Body of pancreas (tissue), 4 donors: ENCODE results near the gene RAB3B. TPM values are rescaled to one million over a fixed set of nuclear protein-coding genes. Genes with fewer than 3 reads are reported as not detected.
"Not testable (repeated sequence)": the region's sequence is repeated elsewhere in the genome, so short reads cannot be mapped to it uniquely, and the experiment has no call there.

Experiments used
- ATAC-seq: fragments of 150-250 bp; one replicate; pipeline ENCODE4 v1.9.1; 2016
- DNase-seq, 4 donors: peaks; one replicate each; pipeline ENCODE4 v3.0.0-alpha.2; 2019
- H3K27ac ChIP-seq, 4 donors: fragments of 200-600 bp; sonication (generic); 1 replicate in 3 of 4; 2 replicates in 1 of 4; pipeline versions ENCODE4 v1.5.1 to v1.6.1; 2016 to 2019; ENCODE audit warnings: mild to moderate bottlenecking in 1 of 4, mixed read lengths in 1 of 4, moderate library complexity in 1 of 4
- H3K27me3 ChIP-seq, 2 donors: fragments of 200-600 bp; sonication (generic); one replicate each; pipeline ENCODE4 v1.6.0; 2016; ENCODE audit warnings: mild to moderate bottlenecking in 1 of 2
- H3K36me3 ChIP-seq, 2 donors: fragments of 200-600 bp; sonication (generic); replicated peaks in 1 of 2; 2 replicates each; pipeline ENCODE4 v1.5.1; 2016; ENCODE audit warnings: low read depth in 2 of 2; ENCODE audit not compliant: insufficient read depth in 1 of 2
- H3K4me1 ChIP-seq: fragments of 200-600 bp; sonication (generic); one replicate; pipeline ENCODE4 v1.6.0; 2016
- H3K4me3 ChIP-seq, 2 donors: fragments of 200-600 bp; sonication (generic); 1 replicate in 1 of 2; 2 replicates in 1 of 2; pipeline ENCODE4 v1.5.1; 2016 to 2019
- H3K9me3 ChIP-seq, 3 donors: fragments of 200-600 bp; sonication (generic); 1 replicate in 2 of 3; 2 replicates in 1 of 3; pipeline ENCODE4 v1.5.1; 2016
- POLR2A ChIP-seq, 3 donors: fragments of 450-650 bp; IDR thresholded peaks; one replicate each; pipeline ENCODE4 v1.6.1; 2016; ENCODE audit warnings: antibody characterized with exemption in 3 of 3, mild to moderate bottlenecking in 2 of 3
- WGBS, 2 donors: methylation state at CpG; one replicate each; pipeline ENCODE4 v1.1.5; 2017; 5-methylcytosine and 5-hydroxymethylcytosine counted together
- intact Hi-C: fragments of 100-400 bp; cut with DNase I; formaldehyde crosslinking; loops from one replicate; pipeline ENCODE4 v1.15.1; 2023
- total RNA-seq, 2 donors: library from RNA; depleted of rRNA; stranded (reverse); fragments of >200 nt; gene quantifications; one replicate each; pipeline ENCODE4 v1.1.0, GENCODE V29; 2016
- TF ChIP-seq, protein P1 (sequence below), 7 experiments: fragments of 450-650 bp in 4 of 7; fragments of 200-600 bp in 3 of 7; sonication (generic) in 3 of 7; IDR thresholded peaks; one replicate each; pipeline ENCODE4 v1.5.1; 2016 to 2019; ENCODE audit warnings: antibody characterized with exemption in 7 of 7

The RAB3B gene
- total RNA-seq, 2 donors from 2014 or later = 1.3 to 2.9 TPM

DNA sequence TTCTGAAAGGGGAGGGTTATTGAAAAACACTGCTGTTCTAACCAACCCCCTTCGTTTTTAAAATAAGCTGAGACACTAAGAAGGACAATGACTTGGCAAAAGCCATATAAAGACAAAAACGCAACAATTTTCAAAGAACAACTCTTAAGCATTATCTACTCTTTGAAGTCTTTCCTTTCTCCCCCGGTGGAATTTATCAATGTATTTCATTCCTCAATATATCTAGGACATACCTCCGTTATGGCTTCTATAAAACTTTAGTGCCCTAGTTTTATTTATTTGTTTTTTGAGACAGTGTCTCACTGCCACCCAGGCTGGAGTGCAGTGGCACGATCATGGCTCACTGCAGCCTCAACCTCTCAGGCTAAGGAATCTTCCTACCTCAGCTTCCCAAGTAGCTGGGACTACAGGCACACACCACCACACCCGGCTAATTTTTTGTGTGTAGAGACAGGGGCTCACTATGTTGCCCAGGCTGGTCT is 115.2 kb downstream of the RAB3B start:
- Histone ChIP-seq H3K27me3 (no peaks in the 10 kb centered on the region), H3K4me1 (peaks cover 36% of the 10 kb centered on the region), H3K36me3 (no peaks in the 10 kb centered on the region), H3K4me3 (no peak overlapping the region), H3K9me3 (no peaks in the 10 kb centered on the region), H3K27ac (no peak overlapping the region)
- intact Hi-C loops = no loop called here
- no peak for ATAC-seq
- no peak for DNase-seq
- no peak for TF ChIP-seq POLR2A (IDR thresholded peaks at IDR 0.05)
- 67 to 69% methylated on average over 6 of the region's 6 CpGs for WGBS, 2 donors

DNA sequence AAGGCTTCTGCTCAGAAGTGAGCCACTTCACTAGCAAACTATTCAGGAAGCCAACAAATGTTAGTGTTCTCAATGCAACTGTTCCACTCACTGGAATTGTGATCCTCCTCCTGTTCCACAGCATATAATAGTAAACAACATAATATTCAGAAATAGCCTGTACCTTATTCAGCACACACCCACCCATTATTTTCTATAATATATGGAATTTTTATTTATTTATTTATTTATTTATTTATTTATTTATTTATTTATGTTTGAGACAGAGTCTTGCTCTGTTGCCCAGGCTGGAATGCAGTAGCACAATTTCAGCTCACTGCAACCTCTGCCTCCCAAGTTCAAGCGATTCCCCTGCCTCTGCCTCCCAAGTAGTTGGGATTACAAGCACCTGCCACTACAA is 117.2 kb downstream of the RAB3B start:
- H3K36me3 ChIP-seq, H3K27me3 ChIP-seq, H3K9me3 ChIP-seq, ATAC-seq, intact Hi-C loops, DNase-seq, H3K27ac ChIP-seq, H3K4me3 ChIP-seq: not testable (repeated sequence)
- H3K4me1 ChIP-seq = peaks cover 31% of the 10 kb centered on the region
- 96 to 100% methylated on average over 1 of the region's 1 CpG for WGBS, 2 donors

DNA sequence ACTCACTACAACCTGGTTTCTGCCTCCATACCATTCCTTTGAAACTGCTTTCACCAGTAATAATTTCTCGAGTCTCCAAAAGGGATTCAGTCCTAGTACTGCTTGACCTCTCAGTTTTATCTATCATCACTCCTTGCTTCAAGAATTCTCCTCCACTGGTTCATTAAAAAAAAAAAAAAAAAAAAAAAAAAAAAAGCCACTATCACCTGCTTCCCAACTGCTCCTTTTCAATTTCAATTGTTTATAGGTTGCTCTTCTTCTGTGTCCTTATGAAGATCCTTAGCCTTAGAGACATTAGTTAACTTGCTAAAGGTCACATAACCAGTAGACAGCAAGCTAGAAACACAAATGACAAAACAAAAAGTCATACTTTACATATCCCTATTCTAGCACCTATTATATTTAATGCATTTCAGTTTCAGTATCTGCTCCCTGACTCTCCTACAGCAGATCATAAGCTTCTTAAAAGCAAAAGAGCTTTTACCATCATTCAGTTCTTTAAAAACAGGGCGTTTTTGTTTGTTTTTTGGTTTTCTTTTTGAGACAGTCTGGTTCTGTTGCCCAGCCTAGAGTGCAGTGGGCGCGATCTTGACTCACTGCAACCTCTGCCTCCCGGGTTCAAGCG is 119.0 kb downstream of the RAB3B start:
- intact Hi-C loops = no loop called here

DNA sequence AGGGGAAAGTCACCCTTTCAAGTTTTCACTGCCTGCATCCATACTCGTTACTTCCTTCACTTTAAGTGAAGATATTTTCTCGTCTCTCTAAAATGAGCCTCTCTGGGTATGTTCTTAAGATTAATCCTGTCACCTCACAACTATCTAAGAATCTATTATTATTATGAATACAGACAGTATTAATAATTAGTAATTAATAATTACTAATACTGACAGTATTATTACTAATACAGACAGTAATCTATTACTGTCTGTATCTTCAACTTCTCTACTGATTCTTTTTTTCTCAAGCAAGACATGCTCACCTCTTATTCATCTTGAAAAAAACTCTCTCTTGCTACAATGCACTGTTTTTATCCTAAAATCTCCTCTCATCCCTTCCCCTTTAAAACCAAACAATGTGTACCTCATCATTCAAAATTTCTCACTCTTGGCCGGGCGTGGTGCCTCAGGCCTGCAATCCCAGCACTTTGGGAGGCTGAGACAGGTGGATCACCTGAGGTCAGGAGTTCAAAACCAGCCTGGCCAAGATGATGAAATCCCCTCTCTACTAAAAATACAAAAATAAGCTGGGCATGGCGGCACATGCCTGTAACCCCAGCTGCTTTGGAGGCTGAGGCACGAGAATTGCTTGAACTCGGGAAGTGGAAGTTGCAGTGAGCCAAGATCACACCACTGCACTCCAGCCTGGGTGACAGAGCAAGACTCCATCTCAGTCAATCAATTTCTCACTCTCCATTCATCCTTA is 119.7 kb downstream of the RAB3B start:
- Histone ChIP-seq H3K27me3 (no peaks in the 10 kb centered on the region), H3K9me3 (no peaks in the 10 kb centered on the region), H3K4me1 (peaks cover 15% of the 10 kb centered on the region), H3K36me3 (no peaks in the 10 kb centered on the region), H3K27ac (no peak overlapping the region), H3K4me3 (no peak overlapping the region)
- DNase-seq = no peak
- ATAC-seq = no peak
- TF ChIP-seq, protein P1, sequence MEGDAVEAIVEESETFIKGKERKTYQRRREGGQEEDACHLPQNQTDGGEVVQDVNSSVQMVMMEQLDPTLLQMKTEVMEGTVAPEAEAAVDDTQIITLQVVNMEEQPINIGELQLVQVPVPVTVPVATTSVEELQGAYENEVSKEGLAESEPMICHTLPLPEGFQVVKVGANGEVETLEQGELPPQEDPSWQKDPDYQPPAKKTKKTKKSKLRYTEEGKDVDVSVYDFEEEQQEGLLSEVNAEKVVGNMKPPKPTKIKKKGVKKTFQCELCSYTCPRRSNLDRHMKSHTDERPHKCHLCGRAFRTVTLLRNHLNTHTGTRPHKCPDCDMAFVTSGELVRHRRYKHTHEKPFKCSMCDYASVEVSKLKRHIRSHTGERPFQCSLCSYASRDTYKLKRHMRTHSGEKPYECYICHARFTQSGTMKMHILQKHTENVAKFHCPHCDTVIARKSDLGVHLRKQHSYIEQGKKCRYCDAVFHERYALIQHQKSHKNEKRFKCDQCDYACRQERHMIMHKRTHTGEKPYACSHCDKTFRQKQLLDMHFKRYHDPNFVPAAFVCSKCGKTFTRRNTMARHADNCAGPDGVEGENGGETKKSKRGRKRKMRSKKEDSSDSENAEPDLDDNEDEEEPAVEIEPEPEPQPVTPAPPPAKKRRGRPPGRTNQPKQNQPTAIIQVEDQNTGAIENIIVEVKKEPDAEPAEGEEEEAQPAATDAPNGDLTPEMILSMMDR (IDR thresholded peaks at IDR 0.05) = no peak
- TF ChIP-seq POLR2A (IDR thresholded peaks at IDR 0.05) = no peak
- 93 to 99% methylated on average over 6 to 7 of the region's 7 CpGs for WGBS, 2 donors
- intact Hi-C loops = no loop called here

More for the DNA sequence above, 119.0 kb downstream of the RAB3B start:
- Histone ChIP-seq H3K4me1 (peaks cover 22% of the 10 kb centered on the region), H3K9me3 (no peaks in the 10 kb centered on the region), H3K4me3 (no peak overlapping the region), H3K36me3 (no peaks in the 10 kb centered on the region), H3K27ac (no peak overlapping the region), H3K27me3 (no peaks in the 10 kb centered on the region)
- 94 to 99% methylated on average over 6 of the region's 6 CpGs for WGBS, 2 donors
- DNase-seq (no peak), ATAC-seq (no peak)
- TF ChIP-seq, protein P1 (IDR thresholded peaks at IDR 0.05) = no peak
- no peak for TF ChIP-seq POLR2A (IDR thresholded peaks at IDR 0.05)

DNA sequence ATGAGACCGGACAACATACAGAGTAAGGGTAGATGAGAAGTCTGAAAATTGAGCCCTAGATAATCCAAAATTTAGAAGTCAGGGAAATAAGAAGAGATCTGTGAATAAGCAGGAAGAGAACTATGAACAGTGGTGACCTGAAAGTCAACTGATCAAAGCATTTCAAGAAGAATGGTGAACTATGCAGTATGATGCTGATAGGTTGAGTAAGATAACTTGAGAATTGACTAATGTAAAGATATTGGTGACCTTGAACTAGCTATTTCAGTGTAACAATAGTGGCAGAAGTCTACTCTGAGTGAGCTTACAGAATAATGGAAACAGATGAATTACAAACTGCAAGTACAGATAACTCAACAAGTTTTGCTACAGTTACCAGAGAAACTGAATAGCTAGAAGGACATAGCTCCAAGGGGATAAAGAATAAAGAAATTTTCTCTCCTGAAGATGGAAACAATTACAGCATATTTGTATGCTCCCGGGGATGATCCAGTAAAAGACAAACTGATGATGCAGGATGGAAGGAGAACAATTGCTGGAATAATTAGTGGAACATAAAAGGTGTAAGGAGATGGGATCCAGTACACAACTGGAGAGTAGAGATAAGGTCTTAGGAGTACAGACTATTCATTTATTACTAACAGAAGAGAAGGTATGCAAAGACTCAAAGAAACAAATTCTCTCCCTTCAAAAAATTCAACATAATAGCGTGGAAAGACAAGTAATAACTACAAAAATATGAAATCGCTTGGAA is 122.8 kb downstream of the RAB3B start:
- ATAC-seq = no peak
- H3K9me3 ChIP-seq = no peaks in the 10 kb centered on the region
- no peak for TF ChIP-seq POLR2A (IDR thresholded peaks at IDR 0.05)
- TF ChIP-seq, protein P1 (IDR thresholded peaks at IDR 0.05) = no peak
- no peaks in the 10 kb centered on the region for H3K4me1 ChIP-seq
- intact Hi-C loops = no loop called here
- H3K27me3 ChIP-seq = no peaks in the 10 kb centered on the region
- no peak for DNase-seq
- WGBS, 2 donors = 94 to 96% methylated on average over 4 of the region's 4 CpGs
- H3K4me3 ChIP-seq = no peak overlapping the region
- no peak overlapping the region for H3K27ac ChIP-seq
- H3K36me3 ChIP-seq = no peaks in the 10 kb centered on the region
